Activated CD8-positive, alpha-beta memory T cell treated with anti-CD3 and anti-CD28 coated beads, Interleukin-2, amount 50 U/mL, for 1 hour (primary cell): Measurements from ENCODE around the gene MRPL38.
"Not testable (repeated sequence)": the region's sequence is repeated elsewhere in the genome, so short reads cannot be mapped to it uniquely, and the experiment has no call there.

Experiments used
- DNase-seq: peaks from one replicate; pipeline ENCODE4 v3.0.0-alpha.2; 2020; ENCODE audit errors: extremely low read depth

The MRPL38 gene

DNA sequence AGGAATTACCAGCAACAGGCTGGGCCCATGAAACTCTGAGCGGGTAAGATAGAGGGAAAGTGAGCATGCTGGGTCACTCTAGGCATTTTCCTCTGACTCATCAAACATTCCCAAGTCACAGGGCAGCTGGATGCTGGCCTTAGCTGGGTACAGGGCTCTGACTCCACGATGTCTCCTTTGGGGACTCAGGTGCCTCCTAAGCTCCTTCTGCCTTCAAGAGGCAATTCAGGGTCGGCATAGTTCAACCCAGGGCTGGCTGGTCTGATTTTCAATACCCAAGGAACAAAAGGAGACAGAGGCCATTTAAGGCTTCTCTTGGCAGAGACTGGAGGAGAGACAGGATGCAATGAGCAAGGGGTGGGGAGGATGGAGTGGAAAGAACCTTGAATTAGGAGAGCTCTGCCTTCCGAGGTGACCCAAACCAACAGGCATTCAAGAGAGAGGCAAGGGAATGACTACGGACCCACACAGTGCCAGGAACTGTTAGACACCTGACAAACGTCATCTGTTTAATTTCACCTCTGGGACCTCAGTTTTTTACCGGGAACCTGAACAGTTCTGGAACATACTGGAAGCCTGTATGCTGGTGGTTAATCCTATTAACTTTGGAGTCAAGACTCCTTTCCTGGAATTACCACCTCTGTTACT lies 50.5 kb downstream of the MRPL38 start:
- no peak for DNase-seq

DNA sequence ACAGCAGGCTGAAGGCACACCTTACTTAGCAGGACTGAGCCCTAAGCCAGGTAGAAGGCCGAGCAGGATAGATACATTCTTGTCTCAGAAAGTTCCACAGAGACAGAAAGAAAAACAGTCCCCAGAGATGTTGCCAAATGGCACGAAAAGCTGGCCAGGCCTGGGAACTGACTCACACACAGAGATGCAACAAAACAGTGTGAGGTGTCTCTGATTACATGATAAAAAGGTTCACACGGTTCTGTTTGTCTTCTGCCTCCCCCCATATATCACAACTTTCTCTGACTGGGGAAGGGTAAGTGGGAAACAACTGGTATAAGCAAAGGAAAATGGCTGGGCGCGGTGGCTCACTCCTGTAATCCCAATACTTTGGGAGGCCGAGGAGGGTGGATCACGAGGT lies 51.3 kb downstream of the MRPL38 start:
- DNase-seq = no peak

DNA sequence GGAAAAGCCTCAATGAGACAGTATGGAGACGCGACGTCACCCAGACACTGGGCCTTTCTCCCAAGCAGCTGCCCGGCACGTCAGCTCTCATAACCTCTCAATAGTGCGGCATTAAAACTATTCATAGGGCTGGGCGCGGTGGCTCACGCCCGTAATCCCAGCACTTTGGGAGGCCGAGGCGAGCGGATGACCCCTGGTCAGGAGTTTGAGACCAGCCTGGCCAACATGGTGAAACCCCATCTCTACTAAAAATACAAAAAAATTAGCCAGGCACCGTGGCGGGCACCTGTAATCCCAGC lies 53.0 kb downstream of the MRPL38 start:
- DNase-seq = not testable (repeated sequence)

DNA sequence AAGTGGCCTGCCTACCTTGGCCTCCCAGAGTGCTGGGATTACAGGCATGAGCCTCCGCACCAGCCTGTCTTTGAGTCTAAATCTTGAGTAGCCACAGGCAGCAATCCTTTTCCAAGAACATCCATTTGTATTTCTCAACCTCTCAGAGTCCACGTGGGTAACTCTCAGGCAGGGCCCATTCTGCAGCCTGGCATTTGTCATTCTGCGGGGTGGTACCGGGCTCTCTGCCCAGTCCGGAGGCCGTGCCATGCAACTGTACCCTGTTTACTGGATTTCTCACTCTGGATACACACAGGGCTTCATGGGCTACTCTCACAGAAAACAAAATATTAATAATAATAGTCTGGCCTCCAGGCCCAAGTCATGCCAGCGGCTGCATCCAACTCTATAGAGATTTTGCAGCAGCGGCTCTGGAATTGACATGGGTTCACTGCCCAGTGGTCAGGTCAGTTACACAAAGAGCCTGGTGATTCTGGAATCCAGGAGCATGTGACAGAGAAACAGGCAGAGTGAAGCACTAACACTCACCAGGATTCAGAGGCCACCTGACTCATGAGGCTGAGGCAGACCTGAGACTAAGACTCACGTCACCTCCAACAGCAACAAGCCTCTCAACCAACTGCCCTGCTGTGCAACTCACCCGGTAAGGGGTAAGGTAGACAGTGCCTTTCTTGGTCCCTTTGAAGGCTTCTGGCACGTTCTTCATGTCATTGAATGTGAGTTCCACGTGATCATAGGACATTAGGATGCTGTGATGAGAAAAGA lies 53.6 kb downstream of the MRPL38 start:
- DNase-seq = no peak

DNA sequence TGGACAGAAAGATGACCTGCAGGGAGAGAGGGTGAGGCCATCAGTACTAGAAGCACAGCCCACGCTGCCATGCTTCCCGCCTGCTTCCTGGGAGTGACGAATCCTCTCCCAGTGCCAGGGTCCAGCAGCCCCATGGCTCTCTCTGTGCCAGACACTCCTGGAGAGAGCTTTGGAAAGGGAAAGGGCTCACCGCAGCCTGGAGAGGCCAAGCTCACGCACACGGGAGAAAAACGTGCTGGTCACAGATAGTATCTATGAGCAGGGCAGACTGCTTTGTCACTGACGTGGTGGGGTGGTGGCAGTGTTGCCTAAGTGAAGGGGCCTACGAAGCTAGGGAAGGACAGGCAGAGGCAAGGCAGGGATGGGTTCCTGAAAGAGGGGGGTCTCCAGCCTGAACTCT lies 55.0 kb downstream of the MRPL38 start:
- DNase-seq = no peak

DNA sequence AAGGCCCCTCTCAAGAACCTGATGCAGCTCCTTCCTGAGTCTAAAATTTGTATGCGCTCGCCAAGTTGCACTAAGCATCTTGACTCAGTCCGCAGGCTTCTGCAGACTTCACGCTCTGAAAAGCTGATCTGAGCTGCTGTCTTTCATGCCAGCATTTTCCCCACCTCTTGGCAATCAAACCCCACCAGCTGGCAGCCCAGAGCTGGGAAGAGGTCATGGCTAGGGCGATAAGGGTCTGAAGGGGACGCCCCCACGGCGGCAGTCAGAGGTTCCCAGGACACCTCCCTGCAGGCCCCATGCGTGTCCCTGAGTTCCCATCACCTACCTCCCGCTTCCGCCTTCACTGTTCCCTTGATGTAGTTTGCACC lies 55.4 kb downstream of the MRPL38 start:
- no peak for DNase-seq
